Fibroblast of mammary gland (primary cell): ENCODE data around the gene KLHL25.
"Not testable (repeated sequence)": the region's sequence is repeated elsewhere in the genome, so short reads cannot be mapped to it uniquely, and the experiment has no call there.

ENCODE experiments used
- DNase-seq: peaks from one replicate; pipeline ENCODE4 v3.0.0-alpha.2; 2010; ENCODE audit warnings: low read depth
- H3K4me3 ChIP-seq: 2 replicates; pipeline ENCODE4 v1.5.1; 2011; ENCODE audit warnings: low read depth, mild to moderate bottlenecking, low read length, moderate library complexity; ENCODE audit not compliant: control insufficient read depth
- TF ChIP-seq, protein P1 (sequence below): conservative IDR thresholded peaks from 2 replicates; pipeline ENCODE4 v1.5.1; 2011; ENCODE audit warnings: low read depth, low read length, inconsistent platforms; ENCODE audit not compliant: control insufficient read depth, insufficient read depth

The KLHL25 gene

DNA sequence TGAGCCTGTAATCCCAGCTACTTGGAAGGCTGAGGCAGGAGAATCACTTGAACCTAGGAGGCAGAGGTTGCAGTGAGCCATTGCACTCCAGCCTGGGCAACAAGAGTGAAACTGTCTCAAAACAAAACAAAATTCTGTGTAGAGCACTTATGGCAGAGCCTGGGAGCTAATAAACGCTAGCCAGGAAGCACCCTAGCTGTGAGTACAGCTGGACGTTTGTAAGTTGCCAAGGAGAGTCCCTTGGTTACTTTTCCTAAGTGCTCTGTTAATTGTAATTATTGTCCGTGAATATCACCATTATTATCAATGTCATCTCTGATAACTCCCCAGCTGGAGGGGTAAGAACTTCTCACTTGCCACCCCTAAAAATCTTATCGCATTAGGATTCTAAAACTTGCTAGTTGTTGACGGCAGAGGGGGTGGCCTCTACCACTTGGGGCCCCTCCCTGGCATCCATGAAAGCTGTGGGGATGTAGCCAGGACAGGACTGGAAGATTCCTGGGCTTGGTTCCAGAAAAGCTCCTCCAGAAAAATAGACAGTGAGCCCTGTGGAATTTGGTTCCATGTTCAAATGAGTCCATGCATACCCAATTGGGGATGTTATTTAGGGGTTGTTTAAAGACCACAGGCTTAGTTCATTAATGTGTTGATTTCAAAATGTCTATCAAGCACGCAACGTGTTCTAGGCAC lies 9.9 kb upstream of the KLHL25 start:
- TF ChIP-seq, protein P1, sequence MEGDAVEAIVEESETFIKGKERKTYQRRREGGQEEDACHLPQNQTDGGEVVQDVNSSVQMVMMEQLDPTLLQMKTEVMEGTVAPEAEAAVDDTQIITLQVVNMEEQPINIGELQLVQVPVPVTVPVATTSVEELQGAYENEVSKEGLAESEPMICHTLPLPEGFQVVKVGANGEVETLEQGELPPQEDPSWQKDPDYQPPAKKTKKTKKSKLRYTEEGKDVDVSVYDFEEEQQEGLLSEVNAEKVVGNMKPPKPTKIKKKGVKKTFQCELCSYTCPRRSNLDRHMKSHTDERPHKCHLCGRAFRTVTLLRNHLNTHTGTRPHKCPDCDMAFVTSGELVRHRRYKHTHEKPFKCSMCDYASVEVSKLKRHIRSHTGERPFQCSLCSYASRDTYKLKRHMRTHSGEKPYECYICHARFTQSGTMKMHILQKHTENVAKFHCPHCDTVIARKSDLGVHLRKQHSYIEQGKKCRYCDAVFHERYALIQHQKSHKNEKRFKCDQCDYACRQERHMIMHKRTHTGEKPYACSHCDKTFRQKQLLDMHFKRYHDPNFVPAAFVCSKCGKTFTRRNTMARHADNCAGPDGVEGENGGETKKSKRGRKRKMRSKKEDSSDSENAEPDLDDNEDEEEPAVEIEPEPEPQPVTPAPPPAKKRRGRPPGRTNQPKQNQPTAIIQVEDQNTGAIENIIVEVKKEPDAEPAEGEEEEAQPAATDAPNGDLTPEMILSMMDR = no peak
- no peak overlapping the region for H3K4me3 ChIP-seq

DNA sequence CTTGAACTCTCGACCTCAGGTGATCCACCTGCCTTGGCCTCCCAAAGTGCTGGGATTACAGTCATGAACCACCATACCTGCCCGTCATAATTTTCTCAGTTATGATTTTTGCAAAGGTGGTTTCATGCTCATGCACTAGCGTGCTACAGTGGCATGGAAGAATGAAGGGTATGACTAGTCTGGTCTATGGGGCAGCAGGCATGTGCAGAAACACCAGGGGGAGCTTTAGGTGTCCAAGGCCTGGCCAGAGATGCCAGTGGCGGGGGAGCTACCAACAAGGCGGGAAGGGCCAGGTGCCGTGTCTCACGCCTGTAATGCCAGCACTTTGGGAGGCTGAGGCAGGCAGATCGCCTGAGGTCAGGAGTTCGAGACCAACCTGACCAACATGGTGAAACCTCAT lies 7.9 kb upstream of the KLHL25 start:
- not testable (repeated sequence) for DNase-seq, H3K4me3 ChIP-seq

More for the DNA sequence above, 9.9 kb upstream of the KLHL25 start:
- no peak for DNase-seq

DNA sequence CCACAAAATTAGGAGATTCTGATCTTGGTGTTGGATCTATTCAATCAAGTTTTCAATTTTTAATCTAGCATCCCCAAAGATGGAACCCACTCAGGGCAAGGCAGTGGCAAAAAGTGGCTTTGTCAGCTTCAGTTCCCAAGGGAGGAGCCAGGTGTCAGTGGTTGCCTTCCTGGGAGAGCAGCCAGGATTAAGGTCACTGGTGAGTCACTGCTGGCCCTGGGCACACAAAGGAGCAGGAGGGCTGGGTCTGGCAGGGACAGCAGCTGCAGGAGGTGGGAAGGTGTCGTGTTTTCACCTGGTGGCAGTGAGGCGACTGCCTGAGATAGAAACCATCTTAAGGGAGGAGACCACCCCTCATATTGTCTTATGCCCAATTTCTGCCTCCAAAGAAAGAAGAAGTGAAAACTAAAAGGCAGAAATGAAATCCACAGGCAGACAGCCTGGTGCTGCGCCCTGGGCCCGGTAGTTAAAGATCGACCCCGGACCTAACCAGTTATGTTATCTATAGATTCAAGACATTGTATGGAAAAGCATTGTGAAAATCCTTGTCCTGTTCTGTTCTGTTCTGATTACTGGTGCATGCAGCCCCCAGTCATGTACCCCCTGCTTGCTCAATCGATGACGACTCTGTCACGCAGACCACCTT lies 5.9 kb upstream of the KLHL25 start:
- peak; percentile 60 for DNase-seq
- H3K4me3 ChIP-seq = no peak overlapping the region
- TF ChIP-seq, protein P1 = no peak

DNA sequence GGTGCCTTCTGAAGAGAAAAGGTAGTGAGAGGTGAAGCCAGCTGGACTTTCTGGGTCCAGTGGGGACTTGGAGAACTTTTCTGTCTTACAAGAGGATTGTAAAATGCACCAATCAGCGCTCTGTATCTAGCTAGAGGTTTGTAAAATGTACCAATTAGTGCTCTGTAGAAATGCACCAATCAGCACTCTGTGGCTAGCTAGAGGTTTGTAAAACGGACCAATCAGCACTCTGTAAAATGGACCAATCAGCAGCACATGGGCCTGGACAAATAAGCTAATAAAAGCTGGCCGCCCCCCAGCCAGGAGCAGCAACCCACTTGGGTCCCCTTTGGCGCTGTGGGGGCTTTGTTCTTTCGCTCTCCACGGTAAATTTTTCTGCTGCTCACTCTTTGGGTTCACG lies 1.6 kb upstream of the KLHL25 start:
- H3K4me3 ChIP-seq, DNase-seq: not testable (repeated sequence)

DNA sequence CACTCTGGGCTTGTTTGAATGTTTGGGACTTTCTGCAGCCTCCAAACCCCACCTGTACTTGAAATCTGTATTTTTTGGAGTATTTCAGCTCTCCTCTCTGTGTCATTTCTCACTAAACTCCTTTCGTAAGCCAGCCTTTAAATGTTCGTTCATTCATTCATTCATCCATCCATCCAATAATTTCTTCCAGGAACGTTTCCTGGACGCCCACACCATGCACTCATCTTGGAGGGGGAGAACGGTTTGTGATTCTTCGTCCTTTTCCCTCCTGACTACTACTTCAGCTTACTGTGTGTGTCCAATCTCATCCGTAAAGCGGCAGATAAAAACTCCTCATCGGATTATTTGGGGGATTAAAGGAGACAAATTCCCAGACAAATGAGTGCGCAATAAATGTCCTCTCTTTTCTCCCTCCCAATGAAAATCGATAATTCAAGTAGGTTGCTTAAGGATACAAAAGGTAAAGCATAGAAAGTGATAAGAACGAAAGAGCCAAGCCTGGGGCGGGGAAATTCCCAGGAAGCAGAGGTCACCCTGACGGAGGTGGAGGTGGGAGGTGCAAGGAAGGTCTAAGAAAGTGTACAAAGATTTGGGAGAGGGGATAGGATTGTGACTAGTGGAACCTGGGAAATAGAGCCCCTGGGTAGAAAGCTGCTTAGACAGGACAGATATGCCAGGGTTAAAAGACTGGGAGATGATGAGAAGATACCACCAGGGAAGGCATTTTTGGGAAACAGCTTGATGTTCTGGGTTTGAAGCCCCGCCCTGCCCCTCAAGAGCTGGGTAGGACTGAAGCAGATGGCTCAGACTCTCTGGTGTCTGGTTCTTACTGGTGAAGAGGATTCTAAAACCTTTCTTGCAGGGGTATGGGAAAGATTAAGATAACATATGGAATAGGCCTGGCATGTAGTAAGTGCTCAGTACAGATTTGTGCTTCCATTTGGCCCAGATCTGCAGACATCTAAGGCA lies 896 bp upstream of the KLHL25 start:
- DNase-seq = no peak
- peak overlapping the region; percentile 62 for H3K4me3 ChIP-seq
- TF ChIP-seq, protein P1 = no peak

DNA sequence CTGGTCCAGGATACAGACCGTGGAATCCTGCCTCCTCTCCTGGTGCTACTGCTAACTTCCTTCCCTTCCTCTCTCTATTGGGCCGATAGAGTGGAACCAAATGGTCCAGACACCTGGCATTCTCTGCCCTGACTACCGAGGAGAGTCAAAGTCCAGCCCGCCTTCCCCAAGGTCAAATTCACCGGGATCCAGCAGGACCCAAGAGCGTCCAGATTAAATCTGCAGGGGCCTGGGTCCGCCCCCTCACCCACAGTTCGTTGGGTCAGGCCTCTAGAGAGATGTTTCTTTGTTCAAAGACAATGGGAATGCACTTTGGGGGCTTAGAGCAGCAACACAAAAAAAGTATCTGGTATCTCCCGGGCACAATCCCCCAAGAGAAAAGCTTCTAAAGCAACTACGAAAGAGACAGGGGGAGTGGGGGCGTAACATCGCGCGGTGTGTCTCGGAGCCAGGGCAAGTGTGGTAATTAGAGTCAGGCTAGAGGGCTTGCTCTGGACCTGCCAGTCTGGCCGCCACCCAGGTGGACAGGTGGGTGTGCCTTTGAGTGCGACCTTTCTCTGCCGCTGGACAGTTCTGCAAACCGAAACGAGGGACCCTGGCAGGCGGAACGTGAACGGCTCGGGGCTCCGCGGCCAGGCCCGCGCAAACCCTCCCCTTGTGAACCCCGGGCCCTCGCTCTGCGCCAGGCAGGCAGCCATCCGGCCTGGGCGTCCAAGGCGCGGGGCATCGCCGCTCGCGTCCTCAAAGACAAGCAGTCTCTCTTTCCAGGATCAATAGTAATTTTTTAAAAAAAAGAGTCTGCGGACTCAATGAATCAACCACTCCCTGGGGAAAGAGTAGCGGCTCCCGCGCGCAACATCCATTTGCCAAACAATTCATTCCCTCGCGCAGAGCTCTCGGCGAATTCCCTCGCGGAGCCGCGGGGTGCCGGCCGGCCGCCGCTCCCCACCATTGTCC lies 806 bp downstream of the KLHL25 start:
- DNase-seq = peak; percentile 59
- peak overlapping the region; percentile 69 for H3K4me3 ChIP-seq
- TF ChIP-seq, protein P1 = no peak
